H9 (cell line): ENCODE measurements around the gene TCF23. TPM values are rescaled to one million over a fixed set of nuclear protein-coding genes. Genes with fewer than 3 reads are reported as not detected.

ENCODE experiments used
- DNase-seq: peaks from one replicate; pipeline ENCODE4 v3.0.0-alpha.2; 2017
- H2AFZ ChIP-seq: one replicate; pipeline ENCODE4 v1.6.1; 2013; ENCODE audit warnings: mild to moderate bottlenecking, low read length, control low read depth, moderate library complexity
- H2AK5ac ChIP-seq: 2 replicates; pipeline ENCODE4 v1.6.1; 2013; ENCODE audit warnings: low read length, control low read depth, mixed read lengths; ENCODE audit not compliant: insufficient read length
- H2BK120ac ChIP-seq: one replicate; pipeline ENCODE4 v1.6.1; 2013; ENCODE audit warnings: low read depth, mild to moderate bottlenecking, low read length, control low read depth, inconsistent platforms; ENCODE audit not compliant: poor library complexity, severe bottlenecking
- H2BK12ac ChIP-seq: 2 replicates; pipeline ENCODE4 v1.6.1; 2013; ENCODE audit warnings: low read length, control low read depth, mixed read lengths, low read depth; ENCODE audit not compliant: insufficient read length
- H2BK15ac ChIP-seq: 2 replicates; pipeline ENCODE4 v1.6.1; 2013; ENCODE audit warnings: low read depth, low read length, control low read depth
- H2BK20ac ChIP-seq: one replicate; pipeline ENCODE4 v1.6.1; 2013; ENCODE audit warnings: low read depth, mild to moderate bottlenecking, low read length, control low read depth, inconsistent platforms; ENCODE audit not compliant: poor library complexity, severe bottlenecking
- H2BK5ac ChIP-seq: 2 replicates; pipeline ENCODE4 v1.6.1; 2013; ENCODE audit warnings: low read length, control low read depth, mixed read lengths; ENCODE audit not compliant: insufficient read length
- H3K14ac ChIP-seq: 2 replicates; pipeline ENCODE4 v1.6.1; 2013; ENCODE audit warnings: low read length, control low read depth; ENCODE audit not compliant: insufficient read depth
- H3K18ac ChIP-seq: 2 replicates; pipeline ENCODE4 v1.6.1; 2013; ENCODE audit warnings: low read depth, mild to moderate bottlenecking, mixed read lengths, low read length, control low read depth; ENCODE audit not compliant: insufficient read length
- H3K23ac ChIP-seq: 2 replicates; pipeline ENCODE4 v1.6.1; 2013; ENCODE audit warnings: low read length, control low read depth, mixed read lengths, low read depth; ENCODE audit not compliant: insufficient read length
- H3K23me2 ChIP-seq: 2 replicates; pipeline ENCODE4 v1.6.1; 2013; ENCODE audit warnings: low read depth, mild to moderate bottlenecking, mixed read lengths, low read length, control low read depth; ENCODE audit not compliant: insufficient read length, poor library complexity, severe bottlenecking
- H3K27ac ChIP-seq: 2 replicates; pipeline ENCODE4 v1.5.1; 2013; ENCODE audit warnings: low read length, control low read depth, mixed read lengths, low read depth; ENCODE audit not compliant: insufficient read length
- H3K27me3 ChIP-seq: 2 replicates; pipeline ENCODE4 v1.6.1; 2013; ENCODE audit warnings: low read length, control low read depth, inconsistent platforms; ENCODE audit not compliant: insufficient read depth
- H3K4ac ChIP-seq: 2 replicates; pipeline ENCODE4 v1.6.1; 2013; ENCODE audit warnings: low read depth, mild to moderate bottlenecking, control low read depth, inconsistent platforms, low read length, moderate library complexity
- H3K4me1 ChIP-seq: 2 replicates; pipeline ENCODE4 v1.6.1; 2013; ENCODE audit warnings: low read length, control low read depth, inconsistent platforms; ENCODE audit not compliant: insufficient read depth
- H3K4me2 ChIP-seq: 2 replicates; pipeline ENCODE4 v1.6.1; 2013; ENCODE audit warnings: low read length, control low read depth, mixed read lengths; ENCODE audit not compliant: insufficient read length, insufficient read depth
- H3K56ac ChIP-seq: 2 replicates; pipeline ENCODE4 v1.6.1; 2013; ENCODE audit warnings: low read depth, mild to moderate bottlenecking, mixed read lengths, low read length, control low read depth; ENCODE audit not compliant: insufficient read length
- H3K79me1 ChIP-seq: 2 replicates; pipeline ENCODE4 v1.6.1; 2013; ENCODE audit warnings: low read depth, mild to moderate bottlenecking, moderate library complexity, low read length, control low read depth, inconsistent platforms; ENCODE audit not compliant: insufficient read depth, poor library complexity, severe bottlenecking
- H3K79me2 ChIP-seq: 2 replicates; pipeline ENCODE4 v1.6.1; 2013; ENCODE audit warnings: low read length, control low read depth, inconsistent platforms; ENCODE audit not compliant: insufficient read depth
- H3K9ac ChIP-seq: 2 replicates; pipeline ENCODE4 v1.6.1; 2013; ENCODE audit warnings: low read length, control low read depth, mixed read lengths; ENCODE audit not compliant: insufficient read length; ENCODE audit errors: extremely low read depth
- H3K9me3 ChIP-seq: one replicate; pipeline ENCODE4 v1.6.1; 2013; ENCODE audit warnings: low read depth, low read length, inconsistent platforms; ENCODE audit not compliant: control insufficient read depth
- H3T11ph ChIP-seq: one replicate; pipeline ENCODE4 v1.6.1; 2013; ENCODE audit warnings: mild to moderate bottlenecking, low read length, control low read depth, inconsistent platforms
- H4K20me1 ChIP-seq: one replicate; pipeline ENCODE4 v1.6.1; 2013; ENCODE audit not compliant: control insufficient read depth, insufficient read length, insufficient read depth
- H4K5ac ChIP-seq: 2 replicates; pipeline ENCODE4 v1.6.1; 2013; ENCODE audit warnings: low read depth, mild to moderate bottlenecking, mixed read lengths, low read length, control low read depth; ENCODE audit not compliant: insufficient read length
- H4K8ac ChIP-seq: replicated peaks from 2 replicates; pipeline ENCODE4 v1.6.1; 2013; ENCODE audit warnings: low read length, control low read depth, mixed read lengths, low read depth; ENCODE audit not compliant: insufficient read length
- H4K91ac ChIP-seq: 2 replicates; pipeline ENCODE4 v1.6.1; 2013; ENCODE audit warnings: low read depth, mild to moderate bottlenecking, moderate library complexity, mixed read lengths, low read length, control low read depth; ENCODE audit not compliant: insufficient read length
- H3K27ac Mint-ChIP-seq, 3 experiments: 2 replicates in 2 of 3; 3 replicates in 1 of 3; pipeline ENCODE4 v1.8.0; 2020 to 2021; ENCODE audit warnings: mixed read lengths in 3 of 3, mild to moderate bottlenecking in 1 of 3, moderate library complexity in 1 of 3
- H3K27me3 Mint-ChIP-seq: 2 replicates; pipeline ENCODE4 v1.8.0; 2021; ENCODE audit warnings: low read depth, mild to moderate bottlenecking, moderate library complexity, mixed read lengths
- H3K36me3 Mint-ChIP-seq, 3 experiments: 2 replicates in 2 of 3; 3 replicates in 1 of 3; pipeline ENCODE4 v1.8.0; 2020 to 2021; ENCODE audit warnings: low read depth in 3 of 3, mixed read lengths in 3 of 3; ENCODE audit not compliant: insufficient read depth in 1 of 3
- H3K4me1 Mint-ChIP-seq, 2 experiments: 2 replicates each; pipeline ENCODE4 v1.8.0; 2020; ENCODE audit warnings: mixed read lengths in 2 of 2
- H3K4me3 Mint-ChIP-seq, 2 experiments: 2 replicates in 1 of 2; 3 replicates in 1 of 2; pipeline ENCODE4 v1.8.0; 2020 to 2021; ENCODE audit warnings: mild to moderate bottlenecking in 2 of 2, mixed read lengths in 2 of 2, moderate library complexity in 1 of 2
- H3K9me3 Mint-ChIP-seq, 2 experiments: 2 replicates in 1 of 2; 3 replicates in 1 of 2; pipeline ENCODE4 v1.8.0; 2020; ENCODE audit warnings: mild to moderate bottlenecking in 2 of 2, mixed read lengths in 2 of 2, moderate library complexity in 1 of 2
- CTCF ChIP-seq: fragments of 200-600 bp; sonication (generic); conservative IDR thresholded peaks from 3 replicates; pipeline ENCODE4 v1.8.0; 2021; ENCODE audit warnings: antibody characterized with exemption, mild to moderate bottlenecking
- WGBS: extraction: QIAGEN DNeasy Blood & Tissue Kit; methylation state at CpG from one replicate; pipeline ENCODE4 v1.1.7; 2013; ENCODE audit warnings: missing lambda C conversion rate, low lambda C conversion rate, mixed read lengths; ENCODE audit not compliant: insufficient read length; ENCODE audit errors: extremely low coverage; 5-methylcytosine and 5-hydroxymethylcytosine counted together
- total RNA-seq: library from RNA; stranded (reverse); gene quantifications from 2 replicates; pipeline ENCODE4 v1.2.1, GENCODE V29; 2021

The TCF23 gene
- total RNA-seq, 1 experiment from 2014 or later: not detected

DNA sequence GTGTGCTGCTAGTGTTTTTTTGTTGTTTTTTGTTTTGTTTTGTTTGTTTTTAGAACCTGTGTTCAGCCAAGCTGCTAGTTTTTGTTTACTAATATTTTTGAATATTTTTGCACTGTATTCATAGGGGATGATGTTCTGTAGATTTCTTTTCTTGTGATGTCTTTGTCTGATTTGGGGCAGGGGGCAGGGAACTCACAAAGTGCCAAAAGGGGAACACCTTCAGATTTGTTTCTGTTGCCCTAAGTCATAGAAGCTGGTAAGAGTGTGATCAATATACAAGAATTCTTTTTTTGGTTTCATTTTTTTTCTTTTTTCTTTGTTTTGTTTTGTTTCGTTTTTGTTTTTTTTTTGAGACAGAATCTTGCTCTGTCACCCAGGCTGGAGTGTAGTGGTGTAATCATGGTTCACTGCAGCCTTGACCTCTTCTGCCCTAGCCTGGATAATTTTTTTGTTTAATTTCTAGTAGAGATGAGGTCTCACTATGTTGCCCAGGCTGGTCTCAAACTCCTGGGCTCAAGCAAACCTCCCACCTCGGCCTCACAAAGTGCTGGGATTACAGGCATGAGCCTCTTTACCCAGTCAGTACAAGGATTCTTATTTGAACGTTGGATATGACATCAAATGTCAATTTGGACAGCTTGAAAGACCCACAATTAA is 30.7 kb downstream of the TCF23 start:
- Histone ChIP-seq H3K9ac (no peak overlapping the region), H4K91ac (no peak overlapping the region), H3T11ph (no peak overlapping the region), H3K4me2 (no peak overlapping the region), H3K14ac (no peak overlapping the region), H3K23me2 (no peaks in the 10 kb centered on the region), H3K18ac (no peak overlapping the region), H2BK20ac (no peak overlapping the region), H3K56ac (no peak overlapping the region), H2AK5ac (no peak overlapping the region), H2BK5ac (no peak overlapping the region), H3K9me3 (no peaks in the 10 kb centered on the region), H4K20me1 (no peaks in the 10 kb centered on the region), H2BK15ac (no peak overlapping the region), H3K79me1 (no peaks in the 10 kb centered on the region), H3K23ac (no peak overlapping the region), H2BK120ac (no peak overlapping the region), H3K4me1 (no peaks in the 10 kb centered on the region), H3K79me2 (no peaks in the 10 kb centered on the region), H2AFZ (no peak overlapping the region), H4K5ac (no peak overlapping the region), H4K8ac (no peak overlapping the region), H3K4ac (no peak overlapping the region), H3K27ac (no peak overlapping the region), H3K27me3 (no peaks in the 10 kb centered on the region), H2BK12ac (no peak overlapping the region)
- H3K9me3 Mint-ChIP-seq: no peaks in the 10 kb centered on the region
- no peak for DNase-seq
- TF ChIP-seq CTCF: no peak
- H3K27me3 Mint-ChIP-seq: peaks cover 13% of the 10 kb centered on the region
- no peak overlapping the region for H3K27ac Mint-ChIP-seq
- H3K36me3 Mint-ChIP-seq: no peaks in the 10 kb centered on the region
- no CpG with 5 or more reads among the region's 3 CpGs for WGBS
- no peak overlapping the region for H3K4me3 Mint-ChIP-seq
- H3K4me1 Mint-ChIP-seq: peaks cover 0 to 3% of the 10 kb centered on the region in 2 experiments; a peak in 1 of 4 replicates
